GM18861 (cell line): ENCODE data around the gene SHC1.
"Not testable (repeated sequence)": the region's sequence is repeated elsewhere in the genome, so short reads cannot be mapped to it uniquely, and the experiment has no call there.

Experiments
- ATAC-seq: cut with Tn5 transposase; IDR thresholded peaks from one replicate; pipeline ENCODE4 v1.9.1; 2021; ENCODE audit not compliant: unreplicated experiment

The SHC1 gene

GRCh38 chr1:154996966-154997701 lies 26.6 kb upstream of the SHC1 start:
- no peak for ATAC-seq

- ATAC-seq: not testable (repeated sequence)
Observed at GRCh38 chr1:154995301-154995983, 24.9 kb upstream of the SHC1 start.

GRCh38 chr1:154994591-154994990 lies 24.0 kb upstream of the SHC1 start:
- ATAC-seq: no peak

- no peak for ATAC-seq
Observed at GRCh38 chr1:154994269-154994587, 23.7 kb upstream of the SHC1 start.

- no peak for ATAC-seq
Observed at GRCh38 chr1:154993572-154994268, 23.2 kb upstream of the SHC1 start, which contains the start of gene LENEP. Gene LENEP (plus strand): TSS chr1:154993586. CDS start chr1:154993608, 22 bp downstream.

- ATAC-seq: no peak
Observed at GRCh38 chr1:154992721-154993571, 22.4 kb upstream of the SHC1 start.

DNA sequence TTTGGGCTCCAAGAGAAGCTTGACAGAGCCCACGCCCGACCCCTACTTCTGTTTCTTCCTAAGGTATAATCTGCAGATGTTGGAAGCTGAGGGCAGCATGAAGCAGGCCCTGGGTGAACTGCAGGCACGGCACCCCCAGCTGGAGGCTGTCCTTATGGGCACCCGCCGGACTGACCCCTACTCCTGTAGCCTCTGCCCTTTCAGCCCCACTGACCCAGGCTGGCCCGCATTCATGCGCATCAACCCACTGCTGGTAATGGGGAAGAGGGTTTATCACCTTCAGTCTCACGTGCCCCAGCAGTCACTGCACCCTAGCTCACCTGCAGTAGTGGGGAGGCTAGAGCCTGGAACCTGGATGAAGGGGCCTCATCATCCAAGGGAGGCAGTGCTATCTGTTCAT lies 19.7 kb upstream of the SHC1 start:
- no peak for ATAC-seq

- no peak for ATAC-seq
Observed at GRCh38 chr1:154989195-154989860, 18.8 kb upstream of the SHC1 start.

DNA sequence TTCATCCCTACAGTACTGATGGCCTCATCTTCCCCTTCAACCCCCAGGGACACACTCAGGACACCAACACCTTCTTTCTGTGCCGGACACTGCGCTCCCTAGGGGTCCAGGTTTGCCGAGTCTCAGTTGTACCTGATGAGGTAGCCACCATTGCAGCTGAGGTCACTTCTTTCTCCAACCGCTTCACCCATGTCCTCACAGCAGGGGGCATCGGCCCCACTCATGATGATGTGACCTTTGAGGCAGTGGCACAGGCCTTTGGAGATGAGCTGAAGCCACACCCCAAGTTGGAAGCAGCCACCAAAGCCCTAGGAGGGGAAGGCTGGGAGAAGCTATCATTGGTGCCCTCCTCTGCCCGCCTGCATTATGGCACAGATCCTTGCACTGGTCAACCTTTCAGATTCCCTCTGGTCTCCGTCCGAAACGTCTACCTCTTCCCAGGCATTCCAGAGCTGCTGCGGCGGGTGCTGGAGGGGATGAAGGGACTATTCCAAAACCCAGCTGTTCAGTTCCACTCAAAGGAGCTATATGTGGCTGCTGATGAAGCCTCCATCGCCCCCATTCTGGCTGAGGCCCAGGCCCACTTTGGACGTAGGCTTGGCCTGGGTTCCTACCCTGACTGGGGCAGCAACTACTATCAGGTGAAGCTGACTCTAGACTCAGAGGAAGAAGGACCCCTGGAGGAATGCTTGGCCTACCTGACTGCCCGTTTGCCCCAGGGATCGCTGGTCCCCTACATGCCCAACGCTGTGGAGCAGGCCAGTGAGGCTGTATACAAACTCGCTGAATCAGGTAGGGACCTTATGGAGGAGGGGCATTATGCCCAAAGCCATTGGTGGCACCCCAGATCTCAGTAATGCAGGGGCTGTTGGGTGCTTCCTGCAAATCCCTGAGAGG lies 17.8 kb upstream of the SHC1 start:
- no peak for ATAC-seq

DNA sequence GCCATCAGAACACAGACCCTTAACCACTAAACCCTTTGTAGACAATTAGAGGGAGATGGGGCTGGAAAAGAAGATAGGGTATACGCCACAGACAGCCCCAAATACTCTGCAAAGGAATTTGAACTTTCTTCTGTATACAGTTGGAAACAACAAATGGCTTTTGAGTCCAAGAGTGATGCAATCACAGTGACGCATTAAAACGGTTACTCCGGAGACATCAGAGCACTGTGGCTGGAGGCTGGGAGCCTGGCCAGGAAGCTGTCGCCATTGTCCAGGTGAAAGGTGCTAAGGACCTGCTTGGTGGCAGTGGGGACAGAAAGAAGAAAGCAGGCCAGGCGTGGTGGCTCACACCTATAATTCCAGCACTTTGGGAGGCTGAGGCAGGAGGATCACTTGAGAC lies 16.8 kb upstream of the SHC1 start:
- ATAC-seq: no peak

- ATAC-seq: not testable (repeated sequence)
Observed at GRCh38 chr1:154986736-154987135, 16.2 kb upstream of the SHC1 start.

GRCh38 chr1:154983776-154984466 lies 13.4 kb upstream of the SHC1 start:
- no peak for ATAC-seq

- peak; percentile 95 for ATAC-seq
Observed at GRCh38 chr1:154982897-154983648, 12.5 kb upstream of the SHC1 start, which contains the start of gene FLAD1. Gene FLAD1 (plus strand): TSS chr1:154983344. CDS start chr1:154983695, 351 bp downstream.

- ATAC-seq: no peak
Observed at GRCh38 chr1:154982341-154982740, 11.8 kb upstream of the SHC1 start.

DNA sequence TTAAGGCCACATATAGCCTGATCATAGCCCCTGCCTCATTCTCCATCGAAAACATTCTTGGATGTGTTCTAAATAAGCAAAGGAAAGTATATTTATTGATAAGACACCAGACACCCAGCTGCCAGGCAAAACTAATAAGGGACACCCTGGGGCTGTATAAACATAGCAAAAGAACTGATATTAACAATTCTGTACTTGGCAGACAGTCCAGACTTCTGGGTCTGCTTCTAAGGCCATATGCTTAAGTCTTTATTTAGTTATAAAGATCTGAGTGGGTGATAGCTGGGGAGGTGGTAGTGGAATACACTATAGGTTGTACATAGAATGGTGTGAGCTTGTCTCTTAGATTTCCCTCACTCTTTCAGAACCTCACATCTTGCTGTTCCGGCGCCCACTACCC lies 7.8 kb upstream of the SHC1 start:
- ATAC-seq: no peak

DNA sequence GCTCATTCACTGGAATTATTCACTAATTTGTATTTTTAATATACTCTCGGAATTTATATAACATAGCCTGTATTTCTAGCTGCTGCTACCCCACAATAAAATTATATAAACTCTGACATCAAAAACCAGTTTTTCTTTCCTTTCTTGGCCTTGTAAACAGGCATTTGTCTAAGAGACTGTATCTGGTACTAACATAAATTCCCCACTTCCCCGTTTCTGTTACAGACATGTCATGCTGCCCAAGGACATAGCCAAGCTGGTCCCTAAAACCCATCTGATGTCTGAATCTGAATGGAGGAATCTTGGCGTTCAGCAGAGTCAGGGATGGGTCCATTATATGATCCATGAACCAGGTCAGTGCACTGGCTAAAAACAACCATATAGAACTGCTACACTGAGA lies 7.2 kb upstream of the SHC1 start:
- ATAC-seq: not testable (repeated sequence)

DNA sequence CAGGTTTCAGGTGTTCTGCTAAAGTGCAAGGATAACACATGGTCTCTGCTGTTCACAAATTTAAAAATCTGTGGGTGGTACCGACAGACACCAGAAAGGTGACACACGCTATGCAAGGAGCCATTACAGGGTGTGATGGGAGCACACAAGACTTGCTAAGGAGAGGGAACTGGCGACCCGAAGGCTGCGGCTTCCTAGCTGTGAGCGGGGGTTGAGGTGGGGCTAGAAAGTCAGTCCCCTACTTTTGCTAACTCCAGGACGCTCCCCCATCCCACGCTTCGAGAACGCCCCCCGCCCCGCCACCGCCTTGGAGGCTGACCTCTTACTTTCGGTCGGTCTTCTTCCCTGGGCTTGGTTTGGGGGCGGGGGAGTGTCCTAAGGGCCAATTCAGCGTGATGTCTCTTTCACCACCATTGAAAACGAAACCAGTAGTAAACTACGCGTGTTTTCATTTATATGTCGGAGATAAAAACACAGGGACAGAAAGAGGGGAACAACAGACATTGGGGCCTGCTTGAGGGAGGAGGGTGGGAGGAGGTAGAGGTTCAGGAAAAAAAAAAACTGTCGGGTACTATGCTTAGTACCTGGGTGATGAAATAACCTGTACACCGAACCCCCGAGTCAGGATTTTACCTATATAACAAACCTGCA lies 5.0 kb upstream of the SHC1 start:
- no peak for ATAC-seq
